Measurements from ENCODE around the gene ITGB1BP1.

Gene ITGB1BP1

GRCh38 chr2:9377461-9378097 is 45.7 kb downstream of the ITGB1BP1 start:
- DNase-seq, result no peak

GRCh38 chr2:9375857-9376428 is 47.4 kb downstream of the ITGB1BP1 start:
- no peak for DNase-seq

DNA sequence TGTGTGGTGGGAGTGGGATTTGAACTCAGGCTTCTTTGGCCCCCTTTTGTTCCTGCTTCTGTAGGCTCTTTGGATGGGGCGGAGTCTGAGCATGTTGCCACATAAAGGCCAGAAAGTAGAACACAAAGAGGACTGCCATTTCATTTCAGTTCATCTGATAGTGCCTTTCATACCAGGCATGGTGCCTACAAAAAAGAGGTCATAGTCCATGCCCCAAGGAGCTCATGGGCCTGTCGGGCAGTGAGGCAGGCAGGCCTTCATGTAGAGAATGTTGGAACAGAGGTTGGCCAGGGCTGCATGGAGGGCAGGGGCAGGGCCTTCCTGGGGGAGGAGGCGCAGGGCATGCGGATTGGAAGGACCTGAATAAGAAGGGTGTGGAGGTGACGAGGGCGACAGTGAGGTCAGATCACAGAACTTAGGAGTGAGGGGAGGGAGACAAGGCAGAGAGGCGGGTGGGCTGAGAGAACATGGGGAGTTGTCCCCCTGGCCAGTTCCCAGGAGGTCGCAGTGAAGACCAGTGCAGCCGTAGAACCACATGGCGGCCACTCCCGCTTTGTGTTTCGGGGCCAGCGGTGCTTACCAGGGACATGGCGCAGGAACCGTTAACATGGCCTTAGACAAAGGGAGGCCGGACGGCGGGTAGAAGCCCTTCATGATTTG is 49.1 kb downstream of the ITGB1BP1 start:
- DNase-seq, result no peak

DNA sequence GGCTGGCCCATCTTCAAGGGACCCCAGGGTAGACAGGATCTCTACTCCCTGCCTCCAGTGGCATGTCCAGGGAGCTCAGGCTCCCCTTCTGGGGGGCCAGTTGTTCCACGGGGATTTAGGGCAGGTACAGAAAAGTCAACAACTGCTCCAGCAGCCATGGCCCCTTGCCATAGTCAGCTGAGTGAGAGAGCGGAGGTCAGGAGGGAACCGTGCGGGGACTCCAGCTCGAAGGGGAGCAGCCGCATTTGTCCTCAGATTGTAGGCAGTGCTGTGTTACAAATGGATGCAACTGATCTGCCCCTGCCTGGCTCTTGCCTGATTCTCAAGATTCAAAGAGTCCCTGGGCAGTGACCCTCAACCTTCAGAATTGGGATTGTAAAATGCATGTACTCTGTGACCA is 49.9 kb downstream of the ITGB1BP1 start:
- no peak for DNase-seq

DNA sequence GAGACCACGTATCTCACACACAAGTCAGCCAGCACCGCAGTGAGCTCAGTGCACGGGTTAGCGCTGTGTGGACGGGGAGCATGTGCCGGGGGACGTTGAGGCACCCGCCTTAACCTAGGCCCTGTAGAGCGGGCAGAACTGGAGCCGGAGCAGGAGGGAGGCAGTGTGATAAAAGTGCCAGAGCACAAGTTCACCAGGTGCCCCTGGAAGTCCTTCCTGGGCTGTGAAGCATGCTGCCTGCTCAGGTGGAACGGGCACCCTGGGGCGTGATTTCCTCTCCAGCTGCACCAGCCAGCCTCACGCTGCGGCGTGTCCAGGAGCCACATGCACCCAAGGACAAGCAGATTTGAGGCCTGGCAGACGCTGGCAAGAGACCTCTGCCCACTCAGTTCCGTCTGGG is 50.3 kb downstream of the ITGB1BP1 start:
- DNase-seq, result no peak

- DNase-seq, result no peak
Measured at GRCh38 chr2:9370746-9371145, 52.6 kb downstream of the ITGB1BP1 start.

DNA sequence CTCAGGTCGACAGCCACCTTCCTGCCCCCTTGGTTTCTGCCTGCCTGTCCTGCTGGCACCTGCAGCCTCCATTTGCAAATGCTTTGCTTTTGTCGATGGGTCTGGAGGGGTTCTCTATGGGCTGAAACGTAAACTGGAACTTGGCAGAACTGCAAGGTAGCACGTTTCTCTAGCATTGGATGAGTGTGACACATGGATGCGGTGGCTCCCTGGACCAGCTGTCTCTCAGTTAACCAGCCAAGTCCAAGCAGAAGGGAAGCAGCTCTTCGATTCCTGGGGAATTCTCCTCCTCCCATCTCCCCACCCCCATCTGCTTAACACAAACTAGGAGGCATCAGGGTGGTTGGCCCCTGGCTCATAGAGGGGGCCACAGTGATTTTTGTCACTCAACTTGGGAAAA is 57.3 kb downstream of the ITGB1BP1 start:
- no peak for DNase-seq

GRCh38 chr2:9365498-9366019 is 57.8 kb downstream of the ITGB1BP1 start:
- DNase-seq, result no peak

DNA sequence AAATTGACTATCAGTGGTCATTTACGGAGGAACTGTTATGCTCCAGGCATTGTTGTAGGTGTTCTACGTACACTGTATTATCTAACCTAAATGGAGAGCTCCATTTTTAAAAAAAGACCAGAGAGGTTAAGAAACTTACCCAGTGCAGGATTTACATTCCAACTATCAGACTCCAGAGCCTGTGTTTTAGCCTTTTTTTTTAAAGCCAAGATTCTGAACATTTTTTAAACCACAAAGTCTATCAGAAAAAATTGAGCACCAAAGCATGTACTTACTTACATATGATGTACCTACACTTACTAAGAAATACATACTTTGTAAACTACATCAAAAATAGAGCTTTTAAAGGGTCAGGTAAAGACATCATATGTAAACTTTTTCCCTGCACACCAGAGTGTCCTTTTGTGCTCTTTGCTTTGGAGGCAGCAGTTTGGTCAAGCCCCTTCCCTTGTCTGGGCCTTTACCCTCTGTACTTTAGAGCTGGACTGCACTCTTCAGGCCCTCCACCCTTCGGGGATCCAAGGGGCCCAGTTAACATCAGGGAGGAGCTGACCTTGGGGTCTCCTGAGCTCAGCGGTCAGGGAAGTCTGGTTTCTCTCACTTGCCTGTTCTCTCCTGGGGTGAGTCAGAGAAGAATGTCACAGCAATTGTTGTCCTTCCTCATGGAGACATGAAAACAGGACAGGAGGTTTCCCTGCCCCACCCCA is 58.4 kb downstream of the ITGB1BP1 start:
- no peak for DNase-seq

GRCh38 chr2:9364373-9364772 is 59.0 kb downstream of the ITGB1BP1 start:
- no peak for DNase-seq

- DNase-seq, result no peak
Measured at GRCh38 chr2:9360701-9361100, 62.6 kb downstream of the ITGB1BP1 start.

GRCh38 chr2:9360110-9360509 is 63.2 kb downstream of the ITGB1BP1 start:
- DNase-seq, result no peak

DNA sequence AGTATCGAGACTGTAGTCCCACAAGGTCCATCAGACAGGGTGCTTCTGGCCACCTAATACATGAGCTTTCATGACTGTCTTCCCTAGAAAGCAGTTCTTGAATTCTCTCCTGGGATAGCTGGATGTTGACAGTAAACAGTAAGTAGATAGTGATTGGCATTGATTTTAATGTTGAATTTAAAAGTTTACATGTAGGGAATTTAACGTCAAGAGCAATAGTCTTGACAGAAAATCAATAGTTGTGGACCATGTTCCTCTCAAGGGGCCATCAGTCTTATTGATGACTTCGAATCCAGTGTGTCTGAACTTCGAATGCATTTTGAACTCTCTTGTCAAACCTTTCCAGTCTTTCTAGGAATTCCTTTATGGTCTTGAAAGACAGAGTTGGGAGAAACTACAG is 63.9 kb downstream of the ITGB1BP1 start:
- no peak for DNase-seq

DNA sequence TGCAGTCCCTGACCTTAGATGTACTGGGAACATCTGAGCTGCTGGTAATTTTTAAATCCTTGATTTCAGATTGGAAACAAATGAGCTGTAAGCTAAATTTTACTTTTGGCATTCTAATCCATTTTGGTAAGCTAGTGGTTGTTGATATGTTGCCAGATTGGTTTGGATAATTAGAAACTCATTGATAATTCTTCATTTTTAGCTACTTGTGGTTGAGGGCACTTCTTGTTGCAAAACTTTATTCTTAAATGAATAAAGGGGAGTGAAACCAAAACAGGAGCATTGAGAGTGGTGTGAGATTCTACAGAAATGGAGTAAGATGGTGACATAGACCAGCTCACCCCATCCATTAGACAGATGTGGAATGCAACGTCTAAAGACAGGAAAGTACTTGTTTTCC is 64.5 kb downstream of the ITGB1BP1 start:
- no peak for DNase-seq

- no peak for DNase-seq
Measured at GRCh38 chr2:9356261-9356660, 67.1 kb downstream of the ITGB1BP1 start.

- DNase-seq, result no peak
Measured at GRCh38 chr2:9355716-9356115, 67.6 kb downstream of the ITGB1BP1 start.

GRCh38 chr2:9355270-9355669 is 68.1 kb downstream of the ITGB1BP1 start:
- no peak for DNase-seq

- DNase-seq, result no peak
Measured at GRCh38 chr2:9354318-9354717, 69.0 kb downstream of the ITGB1BP1 start.
